ENCODE data around the gene CDH5.
A peak's percentile ranks its signal among the peaks of the same experiment; 100 is the strongest.

The CDH5 gene

DNA sequence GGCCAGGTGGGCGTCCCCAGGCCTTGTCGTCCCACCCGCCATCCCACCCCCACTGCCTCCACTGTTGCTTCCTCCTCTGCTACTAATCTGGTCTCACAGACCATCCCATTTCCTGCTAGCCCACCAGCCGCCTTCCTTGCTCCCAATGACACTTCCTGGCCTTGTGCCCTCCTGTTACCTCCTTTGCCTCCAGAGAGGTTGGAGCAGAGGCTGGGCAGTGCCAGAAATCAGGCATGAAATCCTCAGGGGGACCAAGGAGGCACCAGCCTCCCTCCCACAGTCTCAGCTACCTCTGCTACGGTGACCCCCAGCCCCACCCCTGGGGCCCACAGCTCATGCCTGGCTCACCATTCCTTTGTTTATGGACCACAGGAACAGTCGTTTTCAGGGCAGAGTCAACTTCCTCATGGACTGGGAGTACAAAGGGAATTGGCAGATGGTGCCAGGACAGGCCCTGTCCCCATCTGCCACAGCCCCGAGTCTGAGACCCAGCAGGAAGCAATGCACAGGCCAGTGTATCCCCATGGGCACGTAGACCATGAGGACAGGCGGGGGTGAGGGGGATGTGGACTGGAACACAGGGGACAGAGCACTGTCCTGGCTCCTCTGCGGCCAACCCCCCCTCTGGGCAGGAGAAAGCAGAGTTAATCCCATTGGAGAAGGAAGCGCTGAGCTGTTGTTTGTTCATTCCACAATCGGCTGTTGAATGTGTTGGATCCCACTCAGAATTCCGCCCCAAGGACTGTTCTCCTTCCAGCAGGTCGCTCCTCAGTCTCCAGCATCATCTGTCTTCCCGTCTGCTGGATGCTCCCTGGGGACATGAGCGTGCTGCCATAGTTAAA, 2.2 kb upstream of the CDH5 start:
- H3K4me1 Mint-ChIP-seq, result peaks cover 13% of the 10 kb centered on the region
- H3K9me3 Mint-ChIP-seq, result no peaks in the 10 kb centered on the region
- H3K27ac Mint-ChIP-seq, result no peak overlapping the region
- ATAC-seq, result no peak
- H3K36me3 Mint-ChIP-seq, result no peaks in the 10 kb centered on the region
- peaks cover 61% of the 10 kb centered on the region for H3K27me3 Mint-ChIP-seq
- no peak overlapping the region for H3K4me3 Mint-ChIP-seq

DNA sequence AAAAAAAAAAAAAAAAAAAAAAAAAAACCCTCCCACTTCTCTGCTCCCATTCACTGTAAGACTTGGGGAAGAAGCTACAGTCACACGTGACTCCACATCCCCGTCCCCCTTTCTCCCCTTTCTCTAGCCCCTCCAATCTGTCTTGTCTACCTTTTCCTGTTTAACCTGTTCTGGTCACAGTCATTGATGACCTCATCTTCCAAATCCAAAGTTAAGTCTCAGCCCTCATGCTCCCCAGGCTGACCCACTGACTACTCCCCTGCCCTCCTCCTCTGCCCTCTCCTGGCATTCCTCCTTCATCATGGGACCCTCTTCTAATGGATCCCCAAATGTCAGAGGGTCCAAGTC, 1.6 kb upstream of the CDH5 start:
- peaks cover 55% of the 10 kb centered on the region for H3K27me3 Mint-ChIP-seq
- no peak overlapping the region for H3K4me3 Mint-ChIP-seq
- H3K36me3 Mint-ChIP-seq, result no peaks in the 10 kb centered on the region
- no peak for ATAC-seq
- no peak overlapping the region for H3K27ac Mint-ChIP-seq
- H3K9me3 Mint-ChIP-seq, result no peaks in the 10 kb centered on the region
- peaks cover 13% of the 10 kb centered on the region for H3K4me1 Mint-ChIP-seq

DNA sequence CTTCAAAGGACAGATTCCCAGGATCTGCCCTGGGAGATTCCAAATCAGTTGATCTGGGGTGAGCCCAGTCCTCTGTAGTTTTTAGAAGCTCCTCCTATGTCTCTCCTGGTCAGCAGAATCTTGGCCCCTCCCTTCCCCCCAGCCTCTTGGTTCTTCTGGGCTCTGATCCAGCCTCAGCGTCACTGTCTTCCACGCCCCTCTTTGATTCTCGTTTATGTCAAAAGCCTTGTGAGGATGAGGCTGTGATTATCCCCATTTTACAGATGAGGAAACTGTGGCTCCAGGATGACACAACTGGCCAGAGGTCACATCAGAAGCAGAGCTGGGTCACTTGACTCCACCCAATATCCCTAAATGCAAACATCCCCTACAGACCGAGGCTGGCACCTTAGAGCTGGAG, 840 bp upstream of the CDH5 start:
- Mint-ChIP-seq H3K9me3 (no peaks in the 10 kb centered on the region), H3K4me3 (no peak overlapping the region), H3K4me1 (peaks cover 13% of the 10 kb centered on the region), H3K36me3 (no peaks in the 10 kb centered on the region), H3K27me3 (peaks cover 61% of the 10 kb centered on the region), H3K27ac (no peak overlapping the region)
- ATAC-seq, result no peak

DNA sequence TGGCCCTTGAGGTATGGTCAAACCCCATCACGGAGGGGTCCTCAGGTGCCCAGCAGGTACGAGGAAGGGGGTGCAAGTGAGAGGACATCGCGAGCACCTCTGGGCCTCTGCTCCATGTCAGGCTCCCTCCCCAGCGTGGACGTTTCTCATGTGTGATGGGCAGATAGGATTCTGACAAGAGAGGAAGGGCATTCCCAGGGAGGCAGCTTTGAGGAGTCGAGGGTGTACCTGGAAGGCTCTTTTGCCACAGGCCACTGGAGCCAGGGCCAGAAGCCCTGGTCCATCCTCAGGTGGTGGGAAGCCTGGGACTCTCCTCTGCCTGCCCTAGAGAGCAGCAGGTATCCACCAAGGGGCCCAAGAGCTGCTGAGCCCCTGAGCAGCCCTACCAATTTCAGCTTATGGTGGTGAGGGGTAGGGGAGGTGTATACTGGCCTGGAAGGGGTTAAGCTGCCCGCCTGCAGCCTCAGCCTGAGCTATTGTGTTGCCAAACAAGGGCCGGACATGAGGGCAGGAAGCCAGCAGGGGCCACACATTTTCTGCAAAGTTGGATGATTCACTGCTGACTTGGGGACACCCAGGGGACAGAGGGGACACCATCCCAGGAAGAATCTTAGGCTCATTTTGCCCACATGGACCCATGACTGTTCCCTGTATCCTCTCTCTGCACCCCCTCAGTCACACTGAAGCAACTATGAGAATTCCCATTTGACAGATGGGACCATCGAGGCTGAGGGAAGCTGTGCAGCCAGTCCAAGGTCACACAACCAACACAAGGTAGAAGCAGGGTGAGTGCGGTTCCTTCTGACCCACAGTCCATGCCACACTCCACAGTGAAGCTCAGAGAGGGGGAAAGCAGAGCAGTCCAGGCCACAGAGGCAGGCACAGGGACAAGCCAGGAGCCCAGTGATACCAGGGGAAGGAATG, 1.7 kb downstream of the CDH5 start:
- no peak for ATAC-seq

DNA sequence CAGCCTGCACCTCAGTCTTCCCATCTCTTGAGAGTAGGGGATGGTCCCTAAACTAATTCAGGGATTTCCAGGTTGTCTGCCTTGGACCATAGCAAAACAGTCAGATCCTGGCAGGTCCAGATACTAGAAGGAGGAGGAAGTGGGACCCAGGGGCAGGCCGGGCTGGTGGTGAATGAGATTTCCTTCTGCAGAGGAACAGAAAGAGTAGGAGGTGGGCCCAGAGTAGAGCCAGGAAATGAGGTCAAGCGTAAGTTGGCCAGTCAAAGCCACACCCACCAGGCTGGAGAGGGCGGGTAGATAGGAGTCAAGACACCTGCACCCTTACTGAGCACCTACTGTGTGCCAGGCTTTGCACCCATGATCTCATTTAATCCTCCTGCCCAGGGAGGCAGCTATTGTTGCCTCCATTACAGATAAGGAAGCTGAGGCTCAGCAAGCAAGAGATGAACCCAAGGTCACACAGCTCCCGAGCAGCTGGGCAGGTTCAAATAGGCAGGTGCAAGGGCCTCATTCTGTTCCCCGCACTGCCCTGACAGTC, 2.6 kb downstream of the CDH5 start:
- ATAC-seq, result peak; percentile 50
- no peak overlapping the region for H3K4me3 Mint-ChIP-seq

More for the DNA sequence above, 1.7 kb downstream of the CDH5 start:
- Mint-ChIP-seq H3K4me3 (no peak overlapping the region), H3K27me3 (peaks cover 60% of the 10 kb centered on the region), H3K4me1 (peaks cover 5% of the 10 kb centered on the region), H3K36me3 (no peaks in the 10 kb centered on the region), H3K9me3 (no peaks in the 10 kb centered on the region), H3K27ac (no peak overlapping the region)

DNA sequence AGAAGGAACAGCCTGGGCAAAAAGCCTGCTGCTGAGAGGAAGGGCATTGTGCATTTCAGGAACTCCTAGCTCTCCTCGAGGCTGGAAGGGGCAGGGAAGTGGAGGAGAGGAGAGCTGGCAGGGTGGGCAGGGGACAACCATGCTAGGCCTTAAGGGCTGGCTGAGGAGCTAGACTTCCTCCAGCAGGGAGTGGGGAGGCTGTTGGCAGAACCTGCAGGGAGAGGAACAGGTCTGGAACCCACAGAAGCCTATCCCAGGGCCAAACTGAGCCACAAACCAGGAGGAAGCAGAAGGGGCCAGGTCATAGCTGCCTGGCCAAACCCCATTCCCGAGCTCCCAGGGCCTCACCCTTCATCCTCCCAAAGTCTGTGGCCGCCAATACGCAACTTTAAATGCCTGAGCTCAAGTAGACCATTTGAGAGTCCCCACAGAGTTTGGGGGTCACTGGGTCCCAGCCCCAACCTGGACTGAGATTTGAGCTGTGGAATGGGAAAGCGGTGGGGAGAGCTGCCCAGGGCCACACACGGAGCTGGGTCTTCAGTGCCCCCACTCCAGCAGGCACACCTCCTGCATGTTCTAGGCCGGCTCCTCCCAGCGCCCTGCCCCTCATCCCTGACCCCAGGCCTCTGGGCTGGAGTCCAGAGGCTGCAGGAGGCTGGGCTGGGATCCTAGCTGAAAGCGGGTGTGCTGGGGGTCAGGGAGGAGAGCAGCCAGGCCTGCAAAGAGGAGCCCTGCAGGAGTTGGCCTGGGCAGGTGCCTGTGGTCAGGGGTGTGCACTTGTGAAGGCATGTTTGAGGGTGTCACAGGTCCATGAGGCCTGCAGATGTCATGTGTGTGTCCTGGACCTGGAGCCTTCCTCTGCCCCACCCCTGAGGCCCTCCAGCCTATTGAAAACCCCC, 4.5 kb downstream of the CDH5 start:
- Mint-ChIP-seq H3K27ac (no peak overlapping the region), H3K9me3 (no peaks in the 10 kb centered on the region), H3K36me3 (no peaks in the 10 kb centered on the region), H3K4me1 (peaks cover 5% of the 10 kb centered on the region), H3K27me3 (peaks cover 32% of the 10 kb centered on the region), H3K4me3 (no peak overlapping the region)
- ATAC-seq, result no peak

More for the DNA sequence above, 2.6 kb downstream of the CDH5 start:
- Mint-ChIP-seq H3K9me3 (no peaks in the 10 kb centered on the region), H3K36me3 (no peaks in the 10 kb centered on the region), H3K4me1 (peaks cover 5% of the 10 kb centered on the region), H3K27ac (no peak overlapping the region), H3K27me3 (peaks cover 51% of the 10 kb centered on the region)

DNA sequence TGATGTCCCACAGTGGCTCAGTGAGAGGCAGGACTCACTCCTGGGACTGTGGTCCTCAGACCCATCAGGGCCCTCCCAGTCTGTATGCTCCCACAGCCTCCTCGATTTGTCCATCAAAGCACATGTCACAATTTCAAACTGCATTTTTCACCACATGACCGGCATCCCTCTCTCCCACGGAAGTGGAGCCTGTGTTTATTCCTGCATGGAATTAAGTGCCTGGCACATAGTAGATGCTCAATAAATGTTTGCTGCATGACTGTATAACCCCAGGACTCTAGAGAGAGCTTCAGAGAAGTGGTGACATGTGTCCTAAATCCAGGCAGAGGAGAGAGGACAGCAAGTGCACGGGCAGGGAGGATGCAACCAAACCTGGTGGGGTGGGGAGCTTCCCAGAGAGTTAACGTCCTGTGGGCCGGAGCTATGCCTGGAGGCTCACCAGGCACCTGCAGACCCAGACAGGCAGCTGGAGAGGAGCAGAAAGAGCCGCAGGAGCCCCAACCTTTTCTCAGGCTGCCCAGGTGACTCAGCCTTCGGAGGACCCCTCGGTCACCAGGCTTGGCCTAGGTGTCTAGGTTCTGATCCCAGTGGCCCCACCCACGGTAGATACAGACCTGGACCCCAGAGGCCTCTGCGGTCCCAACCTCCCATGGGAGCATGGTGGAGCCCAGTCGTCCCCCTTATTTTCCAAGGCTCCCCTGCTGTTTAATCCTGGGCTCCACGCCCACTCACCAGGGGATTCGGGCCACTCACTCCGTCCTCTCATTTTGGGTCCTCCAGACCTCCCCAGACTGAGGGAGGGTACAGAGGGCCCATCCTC, 5.8 kb downstream of the CDH5 start:
- no peak overlapping the region for H3K27ac Mint-ChIP-seq
- peaks cover 40% of the 10 kb centered on the region for H3K27me3 Mint-ChIP-seq
- H3K36me3 Mint-ChIP-seq, result no peaks in the 10 kb centered on the region
- H3K9me3 Mint-ChIP-seq, result no peaks in the 10 kb centered on the region
- peaks cover 5% of the 10 kb centered on the region for H3K4me1 Mint-ChIP-seq
- H3K4me3 Mint-ChIP-seq, result no peak overlapping the region
- ATAC-seq, result no peak

DNA sequence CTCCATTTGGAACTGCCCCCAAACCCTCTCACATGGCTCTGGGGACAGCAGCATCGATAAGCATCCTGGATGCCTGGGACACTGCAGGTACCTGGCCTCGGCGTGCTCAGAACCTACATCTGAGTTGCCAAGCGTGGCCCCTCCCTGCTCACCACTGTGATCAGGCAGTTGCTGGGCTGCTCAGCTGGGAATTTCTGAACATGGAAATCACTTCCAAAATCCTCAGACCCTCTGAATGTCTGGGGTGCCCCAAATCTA, 6.3 kb downstream of the CDH5 start:
- no peaks in the 10 kb centered on the region for H3K9me3 Mint-ChIP-seq
- no peaks in the 10 kb centered on the region for H3K36me3 Mint-ChIP-seq
- H3K27ac Mint-ChIP-seq, result no peak overlapping the region
- H3K4me1 Mint-ChIP-seq, result peaks cover 5% of the 10 kb centered on the region
- H3K4me3 Mint-ChIP-seq, result no peak overlapping the region
- ATAC-seq, result no peak
- peaks cover 41% of the 10 kb centered on the region for H3K27me3 Mint-ChIP-seq

DNA sequence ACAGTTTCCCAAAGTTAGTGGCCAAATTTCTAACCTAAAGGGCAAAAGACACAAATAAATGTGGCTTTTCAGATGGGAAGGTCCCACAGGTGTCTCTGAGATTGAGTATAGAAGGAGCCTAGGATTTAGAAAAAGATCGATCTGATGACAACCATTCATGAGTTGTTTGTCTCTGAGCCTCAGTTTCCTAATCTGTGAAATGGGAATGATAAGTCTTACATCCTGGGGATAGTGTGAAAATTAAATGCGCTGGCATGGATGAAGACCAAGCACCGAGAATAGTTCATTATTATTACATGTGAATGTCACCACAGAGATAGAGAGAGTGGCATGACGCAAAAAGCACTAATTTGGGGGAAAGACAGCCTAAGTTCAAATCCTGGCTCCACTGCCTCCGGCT, 7.2 kb downstream of the CDH5 start:
- ATAC-seq, result no peak
- Mint-ChIP-seq H3K9me3 (no peaks in the 10 kb centered on the region), H3K36me3 (no peaks in the 10 kb centered on the region), H3K4me1 (peaks cover 5% of the 10 kb centered on the region), H3K27ac (no peak overlapping the region), H3K4me3 (no peak overlapping the region), H3K27me3 (peaks cover 41% of the 10 kb centered on the region)

DNA sequence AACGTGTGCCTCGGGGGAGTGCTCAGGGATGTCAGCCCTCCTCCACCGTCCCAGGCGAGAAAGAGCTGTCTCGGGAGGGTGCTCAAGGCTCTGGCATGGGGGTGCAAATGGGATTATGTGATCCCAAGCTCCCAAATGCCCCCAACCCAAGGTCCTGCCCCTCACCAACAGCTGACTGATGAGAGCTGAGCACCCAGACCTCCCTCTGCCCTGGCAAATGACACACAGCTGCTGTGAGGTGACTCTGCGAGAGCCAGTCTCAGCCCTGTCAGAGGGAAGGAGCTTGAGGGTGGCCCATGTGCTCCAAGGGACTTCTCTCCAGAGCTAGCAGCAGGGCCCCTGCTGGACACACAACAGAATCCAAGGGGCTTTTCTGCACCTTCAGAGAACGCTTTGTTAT, 7.7 kb downstream of the CDH5 start:
- peaks cover under 1% of the 10 kb centered on the region for H3K4me1 Mint-ChIP-seq
- H3K9me3 Mint-ChIP-seq, result no peaks in the 10 kb centered on the region
- H3K36me3 Mint-ChIP-seq, result no peaks in the 10 kb centered on the region
- no peak overlapping the region for H3K27ac Mint-ChIP-seq
- ATAC-seq, result no peak
- no peak overlapping the region for H3K4me3 Mint-ChIP-seq
- peaks cover 41% of the 10 kb centered on the region for H3K27me3 Mint-ChIP-seq

DNA sequence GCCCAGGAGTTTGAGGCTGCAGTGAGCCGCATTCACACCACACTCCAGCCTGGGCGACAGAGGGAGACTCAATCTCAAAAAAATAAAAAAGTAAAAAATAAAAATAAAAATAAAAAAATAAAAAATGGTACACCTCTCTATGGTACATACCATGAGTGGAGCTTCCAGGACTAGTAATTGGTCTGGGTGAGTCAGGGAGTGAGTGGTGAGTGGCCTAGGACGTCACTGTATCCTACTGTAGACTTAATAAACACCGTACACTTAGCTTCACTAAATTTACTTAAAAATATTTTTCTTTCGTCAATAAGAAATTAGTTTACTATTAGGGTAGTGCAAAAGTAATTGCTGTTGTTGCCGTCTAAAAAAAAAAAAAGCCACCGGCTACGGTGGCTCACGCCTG, 9.0 kb downstream of the CDH5 start:
- Mint-ChIP-seq H3K9me3 (peaks cover 9% of the 10 kb centered on the region), H3K27me3 (peaks cover 37% of the 10 kb centered on the region), H3K4me1 (no peaks in the 10 kb centered on the region), H3K4me3 (no peak overlapping the region), H3K27ac (no peak overlapping the region), H3K36me3 (no peaks in the 10 kb centered on the region)
- ATAC-seq, result no peak

DNA sequence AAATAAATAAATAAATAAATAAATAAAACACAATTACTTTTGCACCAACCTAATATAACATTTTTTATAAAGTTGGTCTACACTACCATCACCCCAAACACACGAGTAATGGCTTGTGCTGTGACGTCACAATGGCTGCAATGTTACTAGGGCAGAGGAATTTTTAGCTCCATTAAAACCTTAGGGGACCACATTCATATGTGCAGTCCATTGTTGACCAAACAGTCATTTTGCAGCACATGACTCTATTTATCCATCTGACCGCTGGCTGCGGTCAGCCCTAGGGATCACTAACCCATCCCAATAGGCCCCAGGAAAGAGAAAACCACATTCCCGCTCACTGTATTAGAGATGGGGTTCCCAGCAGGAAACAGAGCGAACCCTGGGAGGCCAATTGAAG, 9.6 kb downstream of the CDH5 start:
- no peak for ATAC-seq
- Mint-ChIP-seq H3K9me3 (peaks cover 11% of the 10 kb centered on the region), H3K27ac (no peak overlapping the region), H3K4me1 (no peaks in the 10 kb centered on the region), H3K4me3 (no peak overlapping the region), H3K27me3 (peaks cover 31% of the 10 kb centered on the region), H3K36me3 (no peaks in the 10 kb centered on the region)

DNA sequence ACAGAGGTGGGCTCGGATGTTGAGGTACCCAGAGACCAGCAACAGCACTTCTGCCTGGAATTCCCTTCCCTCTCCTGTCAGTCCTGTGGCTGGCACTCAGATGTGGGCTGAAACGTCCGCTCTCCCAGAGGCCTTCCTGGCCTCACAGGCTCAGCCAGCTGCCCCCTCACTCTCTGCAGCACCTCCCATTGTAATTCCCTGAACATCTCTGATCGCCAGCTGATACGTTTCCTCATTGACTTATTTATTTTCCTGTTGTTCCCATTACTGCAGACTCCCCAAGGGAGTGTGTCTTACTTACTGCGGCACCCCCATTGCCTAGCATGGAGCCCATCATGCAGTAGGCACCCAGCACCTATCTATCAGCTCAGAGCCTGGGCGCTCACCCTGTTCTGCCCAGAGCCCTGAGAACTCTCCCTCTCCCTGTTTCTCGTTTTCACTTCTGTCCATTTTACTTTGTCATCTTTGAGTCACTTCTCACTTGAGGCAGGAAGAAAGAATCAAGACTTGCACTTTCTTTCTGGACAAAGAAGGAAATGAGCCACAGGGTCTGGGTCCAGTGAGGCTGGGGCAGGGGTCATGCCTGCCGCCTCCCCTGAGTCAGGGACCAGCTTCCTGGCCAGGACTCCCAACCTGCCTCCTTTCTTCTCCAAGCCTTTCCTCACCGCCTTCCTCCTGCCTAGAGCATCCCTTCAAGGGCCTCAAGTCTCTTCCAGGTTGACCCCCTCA, 10.2 kb downstream of the CDH5 start:
- Mint-ChIP-seq H3K4me3 (no peak overlapping the region), H3K27ac (no peak overlapping the region)
- no peak for ATAC-seq

DNA sequence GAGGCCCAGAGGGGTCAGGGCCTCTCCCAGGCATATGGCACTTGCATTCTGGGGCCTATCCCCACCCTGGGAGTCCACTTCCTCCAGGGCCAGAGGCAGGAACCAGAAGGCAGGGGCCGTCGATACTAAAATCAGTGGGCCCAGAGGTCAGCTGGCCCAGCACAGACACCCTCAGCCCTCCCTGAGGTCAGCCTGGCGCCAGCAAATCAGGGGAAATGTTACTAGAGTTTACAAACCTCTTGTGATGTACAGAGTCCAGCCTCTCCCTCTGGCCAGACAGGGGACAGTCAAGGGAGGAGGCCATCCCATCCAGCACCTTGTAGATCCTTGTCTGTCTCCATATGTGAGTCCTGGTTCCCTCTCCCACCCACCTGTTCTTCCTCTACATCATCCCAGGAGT, 10.8 kb downstream of the CDH5 start:
- Mint-ChIP-seq H3K4me1 (no peaks in the 10 kb centered on the region), H3K27me3 (peaks cover 20% of the 10 kb centered on the region), H3K27ac (no peak overlapping the region), H3K9me3 (peaks cover 11% of the 10 kb centered on the region), H3K36me3 (no peaks in the 10 kb centered on the region), H3K4me3 (no peak overlapping the region)
- ATAC-seq, result no peak

More for the DNA sequence above, 10.2 kb downstream of the CDH5 start:
- Mint-ChIP-seq H3K36me3 (no peaks in the 10 kb centered on the region), H3K9me3 (peaks cover 11% of the 10 kb centered on the region), H3K27me3 (peaks cover 26% of the 10 kb centered on the region), H3K4me1 (no peaks in the 10 kb centered on the region)
